CD8-positive, alpha-beta memory T cell (primary cell): ENCODE measurements around the gene CNNM3. TPM values are rescaled to one million over a fixed set of nuclear protein-coding genes. Genes with fewer than 3 reads are reported as not detected.
A peak's percentile ranks its signal among the peaks of the same experiment; 100 is the strongest.

Source experiments
- CTCF ChIA-PET: fragments of 350-600 bp; sonication (Branson Sonifier 250); formaldehyde crosslinking; loops from one replicate; lab custom pipeline; 2021; ENCODE audit warnings: antibody characterized with exemption; lab: Charles Lee
- POLR2A ChIA-PET: fragments of 350-600 bp; sonication (Branson Sonifier 250); formaldehyde crosslinking; loops from one replicate; lab custom pipeline; 2021; ENCODE audit warnings: antibody characterized with exemption; lab: Charles Lee
- DNase-seq, 5 donors: peaks; one replicate each; pipeline versions ENCODE4 v3.0.0 to v3.0.0-alpha.2; 2020 to 2022; ENCODE audit warnings: mixed read lengths in 1 of 5
- H3K27ac ChIP-seq: one replicate; pipeline ENCODE4 v1.7.0; 2013; ENCODE audit warnings: low read depth, mild to moderate bottlenecking, low read length, moderate library complexity
- H3K27me3 ChIP-seq: 2 replicates; pipeline ENCODE4 v1.7.0; 2013; ENCODE audit warnings: low read length, mild to moderate bottlenecking; ENCODE audit not compliant: insufficient read depth, poor library complexity, severe bottlenecking
- H3K36me3 ChIP-seq: 2 replicates; pipeline ENCODE4 v1.7.0; 2013; ENCODE audit warnings: mild to moderate bottlenecking, low read length, moderate library complexity; ENCODE audit not compliant: insufficient read depth
- H3K4me1 ChIP-seq: 2 replicates; pipeline ENCODE4 v1.7.0; 2013; ENCODE audit warnings: mild to moderate bottlenecking, low read length, moderate library complexity; ENCODE audit not compliant: insufficient read depth
- H3K4me3 ChIP-seq: 2 replicates; pipeline ENCODE4 v1.7.0; 2013; ENCODE audit warnings: mild to moderate bottlenecking, low read length
- H3K9me3 ChIP-seq: 2 replicates; pipeline ENCODE4 v1.7.0; 2013; ENCODE audit warnings: mild to moderate bottlenecking, low read length
- H3K27ac Mint-ChIP-seq, 8 donors: one replicate each; pipeline ENCODE4 v1.8.0; 2020 to 2021; ENCODE audit warnings: mixed read lengths in 8 of 8, mild to moderate bottlenecking in 6 of 8, inconsistent platforms in 3 of 8, moderate library complexity in 3 of 8
- H3K27me3 Mint-ChIP-seq, 2 donors: one replicate each; pipeline ENCODE4 v1.8.0; 2020 to 2021; ENCODE audit warnings: mixed read lengths in 2 of 2, mild to moderate bottlenecking in 1 of 2, moderate library complexity in 1 of 2
- H3K36me3 Mint-ChIP-seq, 3 donors: one replicate each; pipeline ENCODE4 v1.8.0; 2020 to 2021; ENCODE audit warnings: mixed read lengths in 3 of 3, inconsistent platforms in 1 of 3, mild to moderate bottlenecking in 1 of 3
- H3K4me1 Mint-ChIP-seq, 3 donors: one replicate each; pipeline ENCODE4 v1.8.0; 2020 to 2021; ENCODE audit warnings: mixed read lengths in 3 of 3, inconsistent platforms in 1 of 3, mild to moderate bottlenecking in 1 of 3
- H3K4me3 Mint-ChIP-seq, 7 donors: one replicate each; pipeline ENCODE4 v1.8.0; 2020 to 2021; ENCODE audit warnings: mixed read lengths in 7 of 7, mild to moderate bottlenecking in 6 of 7, moderate library complexity in 4 of 7, inconsistent platforms in 2 of 7
- H3K9me3 Mint-ChIP-seq, 5 donors: one replicate each; pipeline ENCODE4 v1.8.0; 2020 to 2022; ENCODE audit warnings: mixed read lengths in 5 of 5, mild to moderate bottlenecking in 3 of 5, moderate library complexity in 2 of 5, inconsistent platforms in 1 of 5
- polyA plus RNA-seq: library from polyadenylated mRNA; unstranded; fragments of 300-500 nt; fragmentation: Illumina TruSeq; gene quantifications from one replicate; pipeline ENCODE4 v1.2.3, GENCODE V29; 2021
- total RNA-seq, 2 experiments: library from RNA; stranded (reverse); gene quantifications; one replicate each; pipeline ENCODE4 v1.2.3, GENCODE V29; 2021

Gene CNNM3
- total and polyA plus RNA-seq, 3 experiments from 2014 or later, result 13.0 to 36.6 (median 32.6) TPM

DNA sequence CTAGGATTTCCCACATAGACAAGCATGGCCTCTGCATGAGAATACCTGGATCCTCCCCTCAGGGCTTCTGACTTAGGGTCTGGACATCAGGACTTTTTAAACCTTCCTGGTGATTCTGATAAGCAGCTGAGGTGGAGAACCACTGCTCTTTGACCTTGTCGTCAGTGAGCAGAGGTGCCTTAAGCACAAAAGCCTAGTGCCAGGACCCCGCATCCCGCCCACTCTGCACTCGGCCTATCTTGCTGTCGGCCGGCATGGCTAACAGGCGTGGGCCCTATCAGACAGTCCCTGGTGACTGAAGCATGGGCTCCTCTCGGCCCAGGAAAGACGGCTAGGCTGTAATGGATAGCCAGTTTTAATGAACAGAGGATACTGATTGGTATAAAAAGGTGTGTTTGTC is 21.5 kb downstream of the CNNM3 start:
- Mint-ChIP-seq H3K27ac (peak overlapping the region in 4 of 8 donors; percentile 26 to 62 (median 50)), H3K4me3 (peak overlapping the region in 1 of 7 donors; percentile 9), H3K36me3 (peaks cover 0 to 44% (median 6%) of the 10 kb centered on the region in 3 donors), H3K4me1 (peaks cover 8 to 33% (median 16%) of the 10 kb centered on the region in 3 donors), H3K27me3 (no peaks in the 10 kb centered on the region), H3K9me3 (peaks cover 0 to 2% (median 0%) of the 10 kb centered on the region in 5 donors)
- POLR2A ChIA-PET, result interaction anchor here (0.7 to 1.3 kb wide), 3 partner anchors 20 to 30 kb away, joined by 3 to 5 read pairs (median 3); partner anchors contain the start of gene ANKRD39
- CTCF ChIA-PET, result interaction anchor here (1.3 to 3.4 kb wide), 3 partner anchors 20 to 274 kb away, joined by 3 to 24 read pairs (median 4); partner anchors contain the start of gene ANKRD39
- no peak overlapping the region for H3K27ac ChIP-seq
- H3K36me3 ChIP-seq, result peaks cover 16% of the 10 kb centered on the region
- H3K27me3 ChIP-seq, result no peaks in the 10 kb centered on the region
- no peak for DNase-seq
- peaks cover 17% of the 10 kb centered on the region for H3K4me1 ChIP-seq
- H3K9me3 ChIP-seq, result no peaks in the 10 kb centered on the region
- no peak overlapping the region for H3K4me3 ChIP-seq

DNA sequence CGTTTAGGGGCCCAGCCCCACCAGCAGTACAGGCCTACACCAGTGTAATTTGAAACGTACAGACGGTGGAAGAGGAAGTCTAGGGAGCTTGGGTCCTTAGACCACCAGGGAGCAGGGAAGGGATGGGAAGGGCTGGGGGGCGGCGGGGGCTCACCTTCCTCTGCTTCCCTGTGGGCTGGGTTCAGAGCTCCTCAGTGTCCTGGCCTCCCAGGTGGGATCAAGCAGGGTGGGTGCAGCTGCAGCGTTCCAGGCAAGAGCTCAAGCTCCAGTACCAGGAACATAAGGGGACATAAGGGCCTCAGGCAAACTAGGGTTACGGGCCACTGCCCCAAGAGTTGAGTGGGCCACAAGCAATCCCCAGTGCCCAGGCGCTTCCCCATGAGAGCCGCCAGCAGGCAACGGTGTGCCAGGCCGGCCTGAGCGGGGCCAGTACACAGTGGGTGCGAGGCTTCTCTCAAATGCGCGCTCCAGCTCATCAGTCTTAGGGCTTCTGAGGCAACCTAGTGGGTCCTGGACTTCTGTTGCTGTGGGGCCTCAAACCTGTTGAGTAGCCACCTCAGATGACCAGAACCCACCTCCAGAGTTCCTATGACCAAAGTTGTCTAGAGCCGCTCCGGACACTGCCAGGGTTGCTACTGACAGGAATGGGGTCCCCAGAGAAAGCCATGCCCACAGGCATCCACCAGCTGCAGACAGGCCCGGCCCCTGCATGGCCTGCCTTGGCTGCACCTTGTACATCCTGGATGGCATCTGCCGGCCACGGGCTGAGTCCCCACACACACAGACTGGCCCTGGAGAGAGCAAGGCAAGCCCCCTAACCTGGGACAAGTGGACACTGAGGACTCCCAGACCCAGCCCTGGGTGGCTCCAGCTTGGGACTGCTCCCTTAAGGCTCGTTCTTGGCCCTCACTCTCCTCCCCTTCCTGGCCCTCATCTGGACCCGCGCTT is 22.6 kb downstream of the CNNM3 start:
- Histone ChIP-seq H3K36me3 (peaks cover 7% of the 10 kb centered on the region), H3K27me3 (no peaks in the 10 kb centered on the region), H3K9me3 (no peaks in the 10 kb centered on the region), H3K4me1 (peaks cover 17% of the 10 kb centered on the region), H3K4me3 (peak overlapping the region; percentile 53), H3K27ac (no peak overlapping the region)
- Mint-ChIP-seq H3K4me1 (peaks cover 13 to 37% (median 17%) of the 10 kb centered on the region in 3 donors), H3K36me3 (peaks cover 0 to 33% (median 4%) of the 10 kb centered on the region in 3 donors), H3K9me3 (peaks cover 0 to 2% (median 0%) of the 10 kb centered on the region in 5 donors), H3K4me3 (peak overlapping the region in 6 of 7 donors; percentile 63 to 86 (median 76)), H3K27ac (peak overlapping the region; percentile 73 to 95 (median 89)), H3K27me3 (no peaks in the 10 kb centered on the region)
- POLR2A ChIA-PET, result interaction anchor here (0.7 to 2.4 kb wide), 6 partner anchors 19 to 65 kb away, joined by 3 to 9 read pairs (median 4); partner anchors contain the start of genes ANKRD39 and CNNM3
- DNase-seq, result no peak
- CTCF ChIA-PET, result interaction anchor here (1.0 to 3.4 kb wide), 6 partner anchors 13 to 274 kb away, joined by 3 to 24 read pairs (median 4); partner anchors contain the start of gene ANKRD39

DNA sequence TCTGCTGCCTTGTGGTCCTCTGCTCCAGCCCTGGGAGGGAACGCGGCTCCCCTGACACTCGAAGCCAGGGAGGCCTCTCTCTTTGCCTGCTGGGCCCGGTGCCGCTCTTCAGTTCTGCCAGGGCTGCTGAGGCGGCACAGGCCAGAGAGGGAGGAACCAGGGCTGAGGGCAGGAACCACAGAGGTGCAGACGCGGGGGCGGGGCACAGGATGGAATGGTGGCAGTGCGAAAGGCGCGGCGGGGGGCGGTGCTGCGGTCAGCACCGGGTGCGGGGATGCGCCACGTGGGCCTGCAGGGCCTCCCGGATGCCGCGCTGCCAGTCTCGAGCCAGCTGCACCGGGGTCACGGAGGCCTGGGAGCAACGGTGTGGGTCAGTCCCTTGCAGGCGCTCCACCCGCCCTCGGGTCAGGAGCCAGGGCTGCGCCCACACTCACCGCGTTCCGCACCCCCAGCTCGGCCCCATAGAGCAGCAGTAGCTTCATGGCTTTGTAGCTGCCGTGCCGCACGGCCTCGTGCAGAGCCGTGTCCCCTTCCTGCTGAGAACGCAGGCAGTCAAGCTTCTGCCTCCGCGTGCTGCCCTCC is 23.3 kb downstream of the CNNM3 start:
- H3K27me3 ChIP-seq, result no peaks in the 10 kb centered on the region
- Mint-ChIP-seq H3K4me1 (peaks cover 13 to 37% (median 17%) of the 10 kb centered on the region in 3 donors), H3K9me3 (peaks cover 0 to 2% (median 0%) of the 10 kb centered on the region in 5 donors), H3K27ac (peak overlapping the region; percentile 73 to 95 (median 89)), H3K36me3 (peaks cover 0 to 28% (median 3%) of the 10 kb centered on the region in 3 donors), H3K27me3 (no peaks in the 10 kb centered on the region), H3K4me3 (peak overlapping the region in 6 of 7 donors; percentile 63 to 86 (median 76))
- H3K4me3 ChIP-seq, result peak overlapping the region; percentile 53
- ChIA-PET POLR2A (interaction anchor here (0.9 to 2.4 kb wide), 4 partner anchors 18 to 114 kb away, joined by 3 to 9 read pairs (median 5); partner anchors contain the start of genes ANKRD39 and CNNM3), CTCF (interaction anchor here (0.9 to 3.4 kb wide), 7 partner anchors 12 to 273 kb away, joined by 3 to 24 read pairs (median 4); partner anchors contain the start of genes ANKRD39 and CNNM3)
- H3K36me3 ChIP-seq, result peaks cover 6% of the 10 kb centered on the region
- no peaks in the 10 kb centered on the region for H3K9me3 ChIP-seq
- H3K27ac ChIP-seq, result no peak overlapping the region
- peak; percentile 71 to 88 (median 84) for DNase-seq
- H3K4me1 ChIP-seq, result peaks cover 17% of the 10 kb centered on the region

DNA sequence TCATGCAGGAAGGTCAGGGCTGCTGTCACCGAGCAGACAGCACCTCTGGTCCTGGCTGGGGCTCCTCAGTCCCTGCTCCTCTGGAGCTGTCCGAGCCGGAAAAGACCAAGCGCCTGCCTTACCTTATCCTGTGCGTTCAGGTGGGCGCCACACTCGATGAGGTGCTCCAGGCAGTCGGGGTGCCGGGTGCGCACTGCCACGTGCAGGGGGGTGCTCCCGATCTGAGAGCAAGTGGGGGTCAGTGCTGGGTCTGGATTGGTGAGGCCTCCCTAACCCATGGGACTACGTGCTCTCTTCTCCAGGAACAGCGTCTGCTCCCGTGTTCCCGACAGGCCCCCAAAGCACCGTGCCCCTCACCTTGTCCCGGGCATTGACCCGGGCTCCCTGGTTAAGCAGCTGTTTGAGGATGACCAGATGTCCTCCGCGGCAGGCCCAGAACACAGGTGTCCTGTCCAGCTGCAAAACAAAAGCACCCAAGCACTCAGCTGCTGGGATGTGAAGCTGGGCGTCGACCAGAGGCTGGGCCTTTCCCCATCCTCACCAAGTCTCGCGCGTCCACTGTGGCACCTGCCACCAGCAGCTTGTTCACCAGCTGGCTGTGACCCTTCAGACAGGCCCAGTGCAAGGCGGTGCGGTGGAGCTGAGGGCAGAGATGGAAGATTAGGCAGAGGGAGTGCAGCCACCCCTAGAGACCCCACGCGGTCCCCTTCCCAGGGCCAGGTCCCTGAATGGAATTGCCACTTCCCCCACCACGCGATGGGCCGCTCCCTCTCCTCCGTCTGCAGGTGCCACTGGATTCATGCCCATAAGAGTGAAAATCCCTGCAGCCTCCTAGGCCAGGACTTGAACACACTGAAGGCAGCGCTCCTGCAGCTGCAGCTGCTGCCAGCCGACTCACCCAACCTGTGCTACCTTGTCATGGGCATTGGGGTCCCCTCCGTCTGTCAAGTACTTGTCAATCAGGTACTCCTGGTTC is 24.1 kb downstream of the CNNM3 start:
- no peaks in the 10 kb centered on the region for H3K27me3 Mint-ChIP-seq
- DNase-seq, result no peak
- peak overlapping the region in 7 of 8 donors; percentile 29 to 73 (median 50) for H3K27ac Mint-ChIP-seq
- H3K27me3 ChIP-seq, result no peaks in the 10 kb centered on the region
- ChIA-PET POLR2A (interaction anchor here (0.6 to 2.4 kb wide), 6 partner anchors 17 to 114 kb away, joined by 3 to 9 read pairs (median 4); partner anchors contain the start of genes ANKRD39 and CNNM3), CTCF (interaction anchor here (0.9 to 3.4 kb wide), 8 partner anchors 12 to 272 kb away, joined by 3 to 24 read pairs (median 4); partner anchors contain the start of genes ANKRD39 and CNNM3)
- peaks cover under 1% of the 10 kb centered on the region for H3K36me3 ChIP-seq
- H3K4me3 ChIP-seq, result peak overlapping the region; percentile 53
- no peak overlapping the region for H3K27ac ChIP-seq
- H3K4me1 Mint-ChIP-seq, result peaks cover 13 to 37% (median 17%) of the 10 kb centered on the region in 3 donors
- H3K4me1 ChIP-seq, result peaks cover 17% of the 10 kb centered on the region
- peaks cover 0 to 2% (median 0%) of the 10 kb centered on the region in 5 donors for H3K9me3 Mint-ChIP-seq
- peak overlapping the region in 6 of 7 donors; percentile 15 to 76 (median 55) for H3K4me3 Mint-ChIP-seq
- H3K36me3 Mint-ChIP-seq, result peaks cover 0 to 25% (median under 1%) of the 10 kb centered on the region in 3 donors
- H3K9me3 ChIP-seq, result no peaks in the 10 kb centered on the region

DNA sequence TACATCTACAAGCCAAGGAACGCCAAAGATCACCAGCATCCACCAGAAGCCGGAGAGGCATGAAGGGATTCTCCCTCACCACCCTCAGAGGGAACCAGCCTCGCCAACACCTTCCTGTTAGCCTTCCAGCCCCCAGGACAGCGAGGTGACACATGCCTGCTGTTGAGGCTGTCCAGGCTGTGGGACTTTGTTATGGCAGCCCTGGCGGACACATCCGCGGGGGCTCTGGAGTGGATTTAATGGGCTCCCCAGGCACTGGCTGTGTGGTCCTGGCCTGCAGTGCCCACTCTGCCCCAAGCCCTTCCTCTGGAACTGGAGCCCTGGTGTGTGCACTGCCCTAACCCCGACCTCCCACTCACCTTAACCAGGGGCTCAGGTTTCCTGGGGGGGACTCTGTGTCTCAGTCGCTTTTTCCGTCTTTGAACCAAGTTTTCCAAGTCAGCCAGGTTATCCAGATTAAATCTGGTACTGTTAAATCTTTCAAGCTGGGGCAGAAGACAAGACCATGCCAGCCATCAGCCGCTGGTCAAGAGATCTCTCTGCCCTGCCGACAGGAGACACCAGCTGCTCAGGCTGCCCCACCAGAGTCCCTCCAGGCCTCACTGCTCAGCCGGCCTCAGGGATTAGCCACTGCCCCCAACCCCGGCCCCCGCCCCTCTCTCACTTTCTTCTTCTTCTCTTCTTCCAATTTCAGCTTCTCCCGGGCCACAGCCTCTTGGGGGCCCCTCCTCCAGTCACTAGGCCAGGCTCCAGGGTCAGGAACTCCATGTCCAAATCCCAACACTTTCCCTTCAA is 25.8 kb downstream of the CNNM3 start:
- Mint-ChIP-seq H3K36me3 (peaks cover 0 to 25% (median under 1%) of the 10 kb centered on the region in 3 donors), H3K27me3 (no peaks in the 10 kb centered on the region), H3K9me3 (peaks cover 0 to 2% (median 0%) of the 10 kb centered on the region in 5 donors), H3K4me3 (no peak overlapping the region), H3K4me1 (peaks cover 13 to 37% (median 17%) of the 10 kb centered on the region in 3 donors), H3K27ac (peak overlapping the region in 2 of 8 donors; percentile 17 to 75)
- no peaks in the 10 kb centered on the region for H3K9me3 ChIP-seq
- ChIA-PET CTCF (interaction anchor here (1.0 to 1.5 kb wide), 5 partner anchors 8 to 81 kb away, joined by 3 to 10 read pairs (median 3); partner anchors contain the start of genes ANKRD39, CNNM3 and CNNM4), POLR2A (interaction anchor here (0.7 kb wide), 1 partner anchor 22 kb away, joined by 3 read pairs; no protein-coding TSS in a partner anchor)
- H3K27ac ChIP-seq, result no peak overlapping the region
- DNase-seq, result no peak
- H3K36me3 ChIP-seq, result no peaks in the 10 kb centered on the region
- H3K4me1 ChIP-seq, result peaks cover 17% of the 10 kb centered on the region
- no peak overlapping the region for H3K4me3 ChIP-seq
- H3K27me3 ChIP-seq, result no peaks in the 10 kb centered on the region

DNA sequence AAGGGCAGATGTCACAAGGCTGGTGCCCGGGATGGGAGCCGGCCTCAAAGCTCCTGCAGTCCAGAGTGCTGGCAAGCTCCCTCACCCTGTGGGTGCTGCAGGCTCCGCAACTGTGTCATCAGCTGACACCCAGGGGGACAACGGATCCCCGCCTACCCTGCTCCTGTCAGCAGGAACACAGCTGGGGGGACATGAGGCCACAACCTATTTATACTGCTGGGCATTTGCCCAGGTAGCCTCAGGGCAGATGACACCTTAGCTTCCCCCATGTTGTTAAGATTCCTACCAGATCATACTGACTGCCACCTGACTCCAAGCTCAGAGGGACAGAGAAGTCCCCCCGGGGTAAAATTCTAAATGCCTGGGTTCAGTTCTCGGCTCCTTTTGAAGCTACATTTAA is 26.5 kb downstream of the CNNM3 start:
- ChIA-PET CTCF (interaction anchor here (0.7 to 1.5 kb wide), 6 partner anchors 9 to 120 kb away, joined by 3 to 10 read pairs (median 3); partner anchors contain the start of genes ANKRD39, CNNM3 and CNNM4), POLR2A (interaction anchor here (0.7 kb wide), 1 partner anchor 21 kb away, joined by 3 read pairs; no protein-coding TSS in a partner anchor)
- H3K27me3 ChIP-seq, result no peaks in the 10 kb centered on the region
- H3K27ac ChIP-seq, result no peak overlapping the region
- H3K4me1 ChIP-seq, result peaks cover 17% of the 10 kb centered on the region
- peaks cover 13 to 36% (median 17%) of the 10 kb centered on the region in 3 donors for H3K4me1 Mint-ChIP-seq
- H3K36me3 ChIP-seq, result peaks cover 1% of the 10 kb centered on the region
- H3K4me3 Mint-ChIP-seq, result no peak overlapping the region
- peak overlapping the region in 3 of 8 donors; percentile 16 to 39 (median 17) for H3K27ac Mint-ChIP-seq
- H3K36me3 Mint-ChIP-seq, result peaks cover 2 to 24% (median 3%) of the 10 kb centered on the region in 3 donors
- H3K9me3 ChIP-seq, result no peaks in the 10 kb centered on the region
- H3K4me3 ChIP-seq, result no peak overlapping the region
- DNase-seq, result no peak
- no peaks in the 10 kb centered on the region for H3K27me3 Mint-ChIP-seq
- H3K9me3 Mint-ChIP-seq, result peaks cover 0 to 2% (median 0%) of the 10 kb centered on the region in 5 donors
